H1 (cell line): ENCODE data around the gene TMEM243. TPM values are rescaled to one million over a fixed set of nuclear protein-coding genes. Genes with fewer than 3 reads are reported as not detected.

Experiments used
- CTCF ChIA-PET: fragments of 300-600 bp; sonication (Branson Sonifier 250); formaldehyde crosslinking; loops from one replicate; lab custom pipeline; 2021; ENCODE audit not compliant: partially characterized antibody; lab: Charles Lee
- POLR2A ChIA-PET: fragments of 300-600 bp; sonication (Branson Sonifier 250); formaldehyde crosslinking; loops from one replicate; lab custom pipeline; 2021; ENCODE audit warnings: inconsistent platforms; ENCODE audit not compliant: partially characterized antibody; lab: Charles Lee
- DNase-seq, 2 experiments: peaks; one replicate each; pipeline versions ENCODE4 v3.0.0 to v3.0.0-alpha.2; 2010 to 2022; ENCODE audit warnings: low spot score in 2 of 2, low read depth in 1 of 2, mixed read lengths in 1 of 2
- FAIRE-seq: peaks from 2 replicates; lab custom pipeline; 2011; peaks lifted over from hg19 to GRCh38; lab: Jason Lieb, UNC
- H2AFZ ChIP-seq: 2 replicates; pipeline ENCODE4 v1.8.1; 2012; ENCODE audit warnings: low read length, inconsistent platforms
- H2AK5ac ChIP-seq: 2 replicates; pipeline ENCODE4 v1.6.1; 2013; ENCODE audit warnings: low read depth, low read length
- H2BK120ac ChIP-seq: replicated peaks from 2 replicates; pipeline ENCODE3; 2013; ENCODE audit warnings: low read depth, low read length, inconsistent platforms
- H2BK12ac ChIP-seq: 2 replicates; pipeline ENCODE4 v1.6.1; 2013; ENCODE audit warnings: low read depth, low read length
- H2BK15ac ChIP-seq: 2 replicates; pipeline ENCODE4 v1.6.1; 2013; ENCODE audit warnings: low read length
- H2BK20ac ChIP-seq: 2 replicates; pipeline ENCODE4 v1.6.1; 2013; ENCODE audit warnings: low read length
- H2BK5ac ChIP-seq: 2 replicates; pipeline ENCODE4 v1.6.1; 2013; ENCODE audit warnings: low read depth, low read length
- H3K14ac ChIP-seq: 2 replicates; pipeline ENCODE4 v1.6.1; 2013; ENCODE audit warnings: inconsistent platforms; ENCODE audit not compliant: insufficient read length
- H3K18ac ChIP-seq: 2 replicates; pipeline ENCODE4 v1.6.1; 2013; ENCODE audit warnings: low read length; ENCODE audit errors: extremely low read depth
- H3K23ac ChIP-seq: 2 replicates; pipeline ENCODE4 v1.6.1; 2013; ENCODE audit warnings: inconsistent platforms; ENCODE audit not compliant: insufficient read length
- H3K23me2 ChIP-seq: 2 replicates; pipeline ENCODE4 v1.6.1; 2013; ENCODE audit warnings: low read depth, low read length
- H3K27ac ChIP-seq: 2 replicates; pipeline ENCODE4 v1.6.1; 2011; ENCODE audit warnings: low read depth, low read length, inconsistent platforms
- H3K27me3 ChIP-seq, 4 experiments: replicated peaks in 1 of 4; 1 replicate in 1 of 4; 2 replicates in 3 of 4; pipeline versions ENCODE4 v1.6.1 to v1.8.1; 2011 to 2013; ENCODE audit warnings: low read length in 3 of 4, mild to moderate bottlenecking in 3 of 4, inconsistent platforms in 2 of 4, mixed read lengths in 2 of 4, moderate library complexity in 1 of 4; ENCODE audit not compliant: control insufficient read depth in 3 of 4, insufficient read depth in 3 of 4; ENCODE audit errors: extremely low read depth in 1 of 4
- H3K36me3 ChIP-seq, 4 experiments: 2 replicates each; pipeline versions ENCODE4 v1.6.1 to v1.8.1; 2011 to 2013; ENCODE audit warnings: mild to moderate bottlenecking in 4 of 4, low read length in 3 of 4, moderate library complexity in 2 of 4, control low read depth in 1 of 4, inconsistent platforms in 1 of 4; ENCODE audit not compliant: insufficient read depth in 4 of 4, control insufficient read depth in 2 of 4
- H3K4ac ChIP-seq: replicated peaks from 2 replicates; pipeline ENCODE3; 2013; ENCODE audit warnings: low read length, low read depth, mixed read lengths, inconsistent platforms; ENCODE audit not compliant: insufficient read length
- H3K4me1 ChIP-seq, 4 experiments: replicated peaks in 1 of 4; 1 replicate in 1 of 4; 2 replicates in 3 of 4; pipeline versions ENCODE4 v1.6.1 to v1.8.1; 2011 to 2013; ENCODE audit warnings: low read length in 3 of 4, inconsistent platforms in 2 of 4, mixed read lengths in 1 of 4; ENCODE audit not compliant: insufficient read depth in 4 of 4, control insufficient read depth in 3 of 4
- H3K4me2 ChIP-seq, 2 experiments: 2 replicates each; pipeline versions ENCODE4 v1.6.1 to v1.8.1; 2011 to 2013; ENCODE audit warnings: low read depth in 2 of 2, low read length in 2 of 2, control low read depth in 1 of 2, inconsistent platforms in 1 of 2, mild to moderate bottlenecking in 1 of 2; ENCODE audit not compliant: insufficient read depth in 1 of 2
- H3K4me3 ChIP-seq, 4 experiments: fragments of 200-600, 300-600 bp in 1 of 4; sonication (generic), shearing (Covaris generic), sonication (Bioruptor Twin) in 1 of 4; 2 replicates each; pipeline versions ENCODE4 v1.5.1 to v1.8.1; 2011 to 2016; ENCODE audit warnings: low read length in 4 of 4, low read depth in 3 of 4, control low read depth in 2 of 4, inconsistent platforms in 2 of 4, mild to moderate bottlenecking in 2 of 4, mixed read lengths in 1 of 4, moderate library complexity in 1 of 4; ENCODE audit not compliant: insufficient read depth in 2 of 4; ENCODE audit errors: extremely low read depth in 1 of 4
- H3K56ac ChIP-seq: replicated peaks from 2 replicates; pipeline ENCODE3; 2013; ENCODE audit warnings: low read depth, mild to moderate bottlenecking, mixed read lengths, low read length, inconsistent platforms; ENCODE audit not compliant: insufficient read length
- H3K79me1 ChIP-seq: 2 replicates; pipeline ENCODE4 v1.6.1; 2013; ENCODE audit warnings: low read depth, low read length, control low read depth
- H3K79me2 ChIP-seq, 2 experiments: 2 replicates each; pipeline versions ENCODE4 v1.6.1 to v1.8.1; 2012 to 2013; ENCODE audit warnings: low read length in 2 of 2, mild to moderate bottlenecking in 2 of 2, inconsistent platforms in 1 of 2; ENCODE audit not compliant: insufficient read depth in 2 of 2, control insufficient read depth in 1 of 2
- H3K9ac ChIP-seq, 4 experiments: replicated peaks in 1 of 4; 1 replicate in 1 of 4; 2 replicates in 3 of 4; pipeline versions ENCODE4 v1.6.1 to v1.8.1; 2011 to 2013; ENCODE audit warnings: low read depth in 3 of 4, low read length in 3 of 4, control low read depth in 2 of 4, mild to moderate bottlenecking in 2 of 4, moderate library complexity in 2 of 4, inconsistent platforms in 1 of 4; ENCODE audit errors: extremely low read depth in 1 of 4
- H3K9me3 ChIP-seq, 2 experiments: 2 replicates each; pipeline versions ENCODE4 v1.6.1 to v1.8.1; 2012 to 2013; ENCODE audit warnings: mild to moderate bottlenecking in 2 of 2, moderate library complexity in 2 of 2, control low read depth in 1 of 2, inconsistent platforms in 1 of 2, low read depth in 1 of 2, low read length in 1 of 2, mixed read lengths in 1 of 2; ENCODE audit not compliant: insufficient read depth in 2 of 2
- H4K20me1 ChIP-seq, 2 experiments: replicated peaks in 1 of 2; 2 replicates each; pipeline versions ENCODE3 to v1.8.1; 2011 to 2013; ENCODE audit warnings: inconsistent platforms in 2 of 2, low read length in 2 of 2, mild to moderate bottlenecking in 1 of 2; ENCODE audit not compliant: insufficient read depth in 2 of 2, control insufficient read depth in 1 of 2
- H4K5ac ChIP-seq: 2 replicates; pipeline ENCODE4 v1.6.1; 2013; ENCODE audit warnings: low read length, low read depth, mixed read lengths, inconsistent platforms; ENCODE audit not compliant: insufficient read length
- H4K8ac ChIP-seq: 2 replicates; pipeline ENCODE4 v1.8.0; 2013; ENCODE audit warnings: mild to moderate bottlenecking, moderate library complexity, low read length, inconsistent platforms; ENCODE audit not compliant: insufficient read depth; ENCODE audit errors: extremely low read depth
- H4K91ac ChIP-seq: replicated peaks from 2 replicates; pipeline ENCODE3; 2013; ENCODE audit warnings: low read length, mixed read lengths, inconsistent platforms; ENCODE audit not compliant: insufficient read length
- BACH1 ChIP-seq: IDR thresholded peaks from 2 replicates; pipeline ENCODE4 v1.6.1; 2012; ENCODE audit warnings: low read length, improper control_type of control experiment
- CBX8 ChIP-seq: fragments of 300-800, 300-1000 bp; sonication (generic); IDR thresholded peaks from 2 replicates; pipeline ENCODE4 v1.7.1; 2016; ENCODE audit warnings: low read depth, low read length, borderline replicate concordance
- EP300 ChIP-seq, 2 experiments: IDR thresholded peaks; 1 replicate in 1 of 2; 2 replicates in 1 of 2; pipeline ENCODE4 v1.6.1; 2011 to 2012; ENCODE audit warnings: low read depth in 2 of 2, low read length in 2 of 2, mild to moderate bottlenecking in 2 of 2, borderline replicate concordance in 1 of 2, inconsistent platforms in 1 of 2, moderate library complexity in 1 of 2
- FOSL1 ChIP-seq: IDR thresholded peaks from 2 replicates; pipeline ENCODE4 v1.6.1; 2011; ENCODE audit warnings: mild to moderate bottlenecking, low read depth, low read length, moderate library complexity; ENCODE audit not compliant: insufficient read depth
- JUND ChIP-seq: IDR thresholded peaks from 2 replicates; pipeline ENCODE4 v1.6.1; 2011; ENCODE audit warnings: mild to moderate bottlenecking, improper control_type of control experiment, low read length
- KDM5A ChIP-seq: fragments of 200-600 bp; IDR thresholded peaks from 2 replicates; pipeline ENCODE4 v1.7.1; 2012; ENCODE audit warnings: mild to moderate bottlenecking, low read length, inconsistent platforms, mixed read lengths
- SIX5 ChIP-seq: IDR thresholded peaks from 2 replicates; pipeline ENCODE4 v1.6.1; 2011; ENCODE audit warnings: mild to moderate bottlenecking, low read depth, low read length
- TEAD4 ChIP-seq: IDR thresholded peaks from 2 replicates; pipeline ENCODE4 v1.6.1; 2012; ENCODE audit warnings: low read depth, low read length, inconsistent platforms, mixed read lengths
- USF2 ChIP-seq: IDR thresholded peaks from 2 replicates; pipeline ENCODE4 v1.6.1; 2011; ENCODE audit warnings: low read length, improper control_type of control experiment
- YY1 ChIP-seq: IDR thresholded peaks from 2 replicates; pipeline ENCODE4 v1.6.1; 2011; ENCODE audit warnings: low read depth, mild to moderate bottlenecking, low read length
- WGBS, 2 experiments: shearing (Covaris generic) in 1 of 2; methylation state at CpG; one replicate each; pipeline versions ENCODE4 v1.1.6 to v1.1.7; 2013 to 2015; ENCODE audit warnings: low lambda C conversion rate in 2 of 2, mixed read lengths in 2 of 2, inconsistent platforms in 1 of 2, low coverage in 1 of 2, missing lambda C conversion rate in 1 of 2; ENCODE audit not compliant: insufficient replicate concordance in 2 of 2, insufficient coverage in 1 of 2, insufficient read length in 1 of 2; ENCODE audit errors: extremely low coverage in 1 of 2, missing lambda C conversion rate in 1 of 2; 5-methylcytosine and 5-hydroxymethylcytosine counted together
- polyA plus RNA-seq, 7 experiments: library from polyadenylated mRNA; depleted of rRNA in 3 of 7; stranded (reverse) in 5 of 7; unstranded in 2 of 7; fragments of >200 nt in 5 of 7; fragments of 200-250 nt in 2 of 7; gene quantifications; 1 replicate in 5 of 7; 2 replicates in 1 of 7; 4 replicates in 1 of 7; pipeline versions ENCODE4 v1.2.1 to v1.2.3, GENCODE V29; 2011 to 2013; ENCODE audit warnings: missing spikeins in 2 of 7, mixed read lengths in 2 of 7
- total RNA-seq: library from RNA; stranded (reverse); fragmentation: NEBNext Ultra II Directional; extraction: Animal tissue kit (Norgen Biotek cat#: 25700); gene quantifications from 2 replicates; pipeline ENCODE4 v1.2.1, GENCODE V29; 2021

The TMEM243 gene
- total and polyA plus RNA-seq, 2 of the 8 experiments (the other 6 are each of a cell fraction or from before 2014, with no cell fraction given), result 23.7 to 27.6 TPM

- H2AK5ac ChIP-seq, result no peak overlapping the region
- no peaks in the 10 kb centered on the region for H3K27me3 ChIP-seq
- H2AFZ ChIP-seq, result no peak overlapping the region
- H3K23ac ChIP-seq, result no peak overlapping the region
- H3K9me3 ChIP-seq, result no peaks in the 10 kb centered on the region
- H2BK12ac ChIP-seq, result no peak overlapping the region
- no peak overlapping the region for H3K56ac ChIP-seq
- POLR2A ChIA-PET, result no interaction called here
- TF ChIP-seq YY1 (no peak), USF2 (no peak), TEAD4 (no peak), JUND (no peak), CBX8 (no peak), BACH1 (no peak), FOSL1 (no peak), EP300 (IDR thresholded peaks at IDR 0.05; ENCODE audit: borderline replicate concordance in 1 of 2, low read depth in 2 of 2, low read length in 2 of 2) (no peak), SIX5 (no peak), KDM5A (no peak)
- H3K14ac ChIP-seq, result no peak overlapping the region
- no peak overlapping the region for H3K9ac ChIP-seq
- no peak overlapping the region for H2BK15ac ChIP-seq
- H3K79me1 ChIP-seq, result no peaks in the 10 kb centered on the region
- no peak overlapping the region for H3K4me2 ChIP-seq
- no peak overlapping the region for H2BK20ac ChIP-seq
- peaks cover 19 to 94% (median 46%) of the 10 kb centered on the region in 4 experiments for H3K36me3 ChIP-seq
- no peak overlapping the region for H2BK5ac ChIP-seq
- no peak for FAIRE-seq
- 92% methylated on average over 3 of the region's 3 CpGs; no CpG with 5 or more reads in 1 of the 2 experiments for WGBS, 2 experiments
- H3K23me2 ChIP-seq, result no peaks in the 10 kb centered on the region
- no peak overlapping the region for H3K4me3 ChIP-seq
- H2BK120ac ChIP-seq, result no peak overlapping the region
- CTCF ChIA-PET, result no interaction called here
- H4K20me1 ChIP-seq, result no peaks in the 10 kb centered on the region
- no peak overlapping the region for H3K27ac ChIP-seq
- DNase-seq, result no peak
- H3K79me2 ChIP-seq, result 0 out of 4 replicates have a peak, but pooled peaks cover 0 to 3% of the 10 kb centered on the region in 2 experiments
- H4K8ac ChIP-seq, result no peak overlapping the region
- H3K18ac ChIP-seq, result no peak overlapping the region
- no peaks in the 10 kb centered on the region for H3K4me1 ChIP-seq
- H4K5ac ChIP-seq, result no peak overlapping the region
- no peak overlapping the region for H4K91ac ChIP-seq
- H3K4ac ChIP-seq, result no peak overlapping the region
Observed at GRCh38 chr7:87179180-87179579, 40.4 kb downstream of the TMEM243 start.
